Duodenal mucosa (tissue), 2 donors: Measurements from ENCODE around the gene TMEM45A.

ENCODE experiments used
- H3K27ac ChIP-seq: one replicate; pipeline ENCODE4 v1.7.0; 2013; ENCODE audit warnings: low read depth, low read length
- H3K27me3 ChIP-seq, 2 donors: one replicate each; pipeline ENCODE4 v1.7.0; 2013; ENCODE audit warnings: low read length in 2 of 2, control low read depth in 1 of 2; ENCODE audit not compliant: insufficient read depth in 2 of 2, control insufficient read depth in 1 of 2
- H3K36me3 ChIP-seq, 2 donors: one replicate each; pipeline ENCODE4 v1.7.0; 2013; ENCODE audit warnings: low read length in 2 of 2, control low read depth in 1 of 2; ENCODE audit not compliant: insufficient read depth in 2 of 2, control insufficient read depth in 1 of 2
- H3K4me1 ChIP-seq, 2 donors: one replicate each; pipeline ENCODE4 v1.7.0; 2013; ENCODE audit warnings: low read length in 2 of 2, control low read depth in 1 of 2; ENCODE audit not compliant: insufficient read depth in 2 of 2, control insufficient read depth in 1 of 2
- H3K4me3 ChIP-seq, 2 donors: one replicate each; pipeline ENCODE4 v1.7.0; 2013; ENCODE audit warnings: low read length in 2 of 2, low read depth in 1 of 2
- H3K9ac ChIP-seq, 2 donors: one replicate each; pipeline ENCODE4 v1.7.0; 2013; ENCODE audit warnings: low read length in 2 of 2, low read depth in 1 of 2
- H3K9me3 ChIP-seq, 2 donors: one replicate each; pipeline ENCODE4 v1.7.0; 2013; ENCODE audit warnings: low read length in 2 of 2, control low read depth in 1 of 2; ENCODE audit not compliant: control insufficient read depth in 1 of 2

The TMEM45A gene

DNA sequence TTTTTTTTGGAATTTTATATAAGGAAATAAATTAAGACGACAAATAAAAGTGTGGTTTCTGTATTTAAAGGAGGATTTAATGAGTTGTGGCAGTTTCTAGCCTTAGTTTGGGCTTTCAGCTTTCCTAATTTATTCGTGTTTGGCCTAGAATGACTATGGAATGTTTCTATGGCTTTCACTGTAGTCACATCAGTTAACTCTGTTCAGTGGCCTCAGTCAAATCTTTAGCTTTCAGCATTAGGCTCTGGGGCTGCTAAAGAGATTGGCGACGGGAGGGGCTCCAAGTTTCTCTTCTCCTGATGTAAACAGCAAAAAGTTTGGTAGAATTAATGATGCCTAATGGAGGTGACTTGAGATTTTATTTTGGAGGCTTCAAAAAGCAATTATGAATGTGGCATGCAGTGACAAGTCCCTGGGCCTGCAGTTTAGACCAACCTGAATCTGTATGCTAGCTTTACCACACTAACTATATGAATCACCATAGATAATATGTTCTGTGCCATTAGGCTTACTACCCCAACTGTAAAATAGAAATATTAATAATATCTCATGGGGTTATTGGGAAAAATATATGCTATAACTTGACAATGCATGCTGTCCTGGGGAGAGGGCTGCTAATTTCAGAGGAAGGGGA, 69.9 kb downstream of the TMEM45A start:
- Histone ChIP-seq H3K27me3 (no peaks in the 10 kb centered on the region), H3K27ac (no peak overlapping the region), H3K4me1 (no peaks in the 10 kb centered on the region), H3K9me3 (no peaks in the 10 kb centered on the region), H3K9ac (no peak overlapping the region), H3K36me3 (no peaks in the 10 kb centered on the region), H3K4me3 (no peak overlapping the region)

DNA sequence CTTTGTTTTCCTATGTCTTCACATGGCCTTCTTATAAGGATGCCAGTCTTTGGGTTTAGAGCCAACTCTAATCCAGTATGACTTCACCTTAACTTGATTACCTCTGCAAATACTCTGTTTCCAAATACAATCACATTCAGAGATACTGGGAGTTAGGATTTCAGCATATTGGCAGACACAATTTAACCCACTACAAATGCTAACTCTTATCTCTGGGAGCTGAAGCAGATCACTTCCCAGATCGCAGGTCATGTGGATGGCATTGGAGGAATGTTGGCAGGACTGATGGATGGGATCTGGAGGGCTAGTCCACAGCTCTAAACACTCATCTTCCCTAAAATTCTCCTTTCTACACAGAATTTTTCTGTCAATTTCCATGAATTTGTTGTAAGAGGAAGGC, 70.8 kb downstream of the TMEM45A start:
- no peaks in the 10 kb centered on the region for H3K4me1 ChIP-seq
- H3K27ac ChIP-seq = no peak overlapping the region
- H3K27me3 ChIP-seq = no peaks in the 10 kb centered on the region
- no peak overlapping the region for H3K4me3 ChIP-seq
- H3K9ac ChIP-seq = no peak overlapping the region
- H3K36me3 ChIP-seq = no peaks in the 10 kb centered on the region
- H3K9me3 ChIP-seq = no peaks in the 10 kb centered on the region

GRCh38 chr3:100563652-100564211, 71.3 kb downstream of the TMEM45A start:
- H3K27ac ChIP-seq = no peak overlapping the region

GRCh38 chr3:100570811-100571210, 78.4 kb downstream of the TMEM45A start:
- H3K9ac ChIP-seq = no peak overlapping the region
- no peaks in the 10 kb centered on the region for H3K27me3 ChIP-seq
- no peak overlapping the region for H3K4me3 ChIP-seq
- H3K27ac ChIP-seq = no peak overlapping the region
- H3K4me1 ChIP-seq = no peaks in the 10 kb centered on the region
- H3K9me3 ChIP-seq = no peaks in the 10 kb centered on the region
- no peaks in the 10 kb centered on the region for H3K36me3 ChIP-seq

More at GRCh38 chr3:100563652-100564211, 71.3 kb downstream of the TMEM45A start:
- Histone ChIP-seq H3K9ac (no peak overlapping the region), H3K9me3 (no peaks in the 10 kb centered on the region), H3K27me3 (no peaks in the 10 kb centered on the region), H3K4me1 (no peaks in the 10 kb centered on the region), H3K4me3 (no peak overlapping the region), H3K36me3 (no peaks in the 10 kb centered on the region)

GRCh38 chr3:100574536-100574935, 82.1 kb downstream of the TMEM45A start:
- Histone ChIP-seq H3K27me3 (no peaks in the 10 kb centered on the region), H3K9me3 (no peaks in the 10 kb centered on the region), H3K4me3 (no peak overlapping the region), H3K36me3 (no peaks in the 10 kb centered on the region), H3K4me1 (peaks cover 4 to 9% of the 10 kb centered on the region in 2 donors), H3K27ac (no peak overlapping the region), H3K9ac (no peak overlapping the region)

GRCh38 chr3:100575704-100576103, 83.3 kb downstream of the TMEM45A start:
- no peak overlapping the region for H3K27ac ChIP-seq
- H3K9ac ChIP-seq = no peak overlapping the region
- H3K36me3 ChIP-seq = no peaks in the 10 kb centered on the region
- H3K4me1 ChIP-seq = peaks cover 4 to 9% of the 10 kb centered on the region in 2 donors
- H3K27me3 ChIP-seq = no peaks in the 10 kb centered on the region
- H3K9me3 ChIP-seq = no peaks in the 10 kb centered on the region
- H3K4me3 ChIP-seq = no peak overlapping the region

GRCh38 chr3:100577382-100578008, 85.1 kb downstream of the TMEM45A start:
- no peaks in the 10 kb centered on the region for H3K27me3 ChIP-seq
- H3K9me3 ChIP-seq = no peaks in the 10 kb centered on the region
- no peak overlapping the region for H3K27ac ChIP-seq
- no peak overlapping the region for H3K4me3 ChIP-seq
- no peak overlapping the region for H3K9ac ChIP-seq
- H3K36me3 ChIP-seq = no peaks in the 10 kb centered on the region
- H3K4me1 ChIP-seq = peaks cover 4 to 13% of the 10 kb centered on the region in 2 donors

GRCh38 chr3:100578646-100579045, 86.2 kb downstream of the TMEM45A start:
- no peaks in the 10 kb centered on the region for H3K36me3 ChIP-seq

DNA sequence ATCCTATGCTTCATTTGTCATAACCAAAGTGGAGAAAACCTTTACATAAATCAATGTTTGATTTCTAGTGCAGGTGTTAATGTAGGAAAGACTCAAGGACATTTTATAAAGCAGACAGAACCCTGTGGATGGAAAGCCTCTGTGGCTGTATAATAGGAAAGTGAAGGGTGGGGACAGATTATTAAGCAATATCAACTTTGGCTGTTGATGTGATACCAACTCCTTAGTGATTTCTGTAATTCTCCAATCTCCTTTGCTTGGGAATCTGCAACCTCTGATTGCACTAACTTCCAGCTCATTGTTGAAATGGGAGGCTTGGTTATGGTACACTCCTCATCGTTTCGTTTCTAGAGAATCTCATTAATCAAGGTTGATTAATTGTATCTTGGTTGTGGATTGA, 87.7 kb downstream of the TMEM45A start:
- peaks cover 4 to 13% of the 10 kb centered on the region in 2 donors for H3K4me1 ChIP-seq
- H3K27me3 ChIP-seq = no peaks in the 10 kb centered on the region
- H3K36me3 ChIP-seq = no peaks in the 10 kb centered on the region
- H3K4me3 ChIP-seq = no peak overlapping the region
- no peak overlapping the region for H3K27ac ChIP-seq
- H3K9ac ChIP-seq = no peak overlapping the region
- peaks cover 0 to 3% of the 10 kb centered on the region in 2 donors for H3K9me3 ChIP-seq

More at GRCh38 chr3:100578646-100579045, 86.2 kb downstream of the TMEM45A start:
- Histone ChIP-seq H3K4me3 (no peak overlapping the region), H3K27ac (no peak overlapping the region), H3K9ac (no peak overlapping the region), H3K27me3 (no peaks in the 10 kb centered on the region), H3K9me3 (no peaks in the 10 kb centered on the region), H3K4me1 (peaks cover 4 to 13% of the 10 kb centered on the region in 2 donors)

- Histone ChIP-seq H3K4me1 (peaks cover 4 to 13% of the 10 kb centered on the region in 2 donors), H3K9ac (no peak overlapping the region), H3K36me3 (no peaks in the 10 kb centered on the region), H3K4me3 (no peak overlapping the region), H3K9me3 (peaks cover 0 to 3% of the 10 kb centered on the region in 2 donors), H3K27ac (no peak overlapping the region), H3K27me3 (no peaks in the 10 kb centered on the region)
Measured at GRCh38 chr3:100581650-100582049, 89.2 kb downstream of the TMEM45A start.
